Fibroblast of the aortic adventitia (primary cell): ENCODE data around the gene MT4. TPM values are rescaled to one million over a fixed set of nuclear protein-coding genes. Genes with fewer than 3 reads are reported as not detected.

Experiments
- DNase-seq: peaks from one replicate; pipeline ENCODE4 v3.0.0-alpha.2; 2010; ENCODE audit warnings: low read depth
- H3K4me3 ChIP-seq: 2 replicates; pipeline ENCODE4 v1.5.1; 2011; ENCODE audit warnings: low read depth, mild to moderate bottlenecking, control low read depth, low read length, moderate library complexity
- CTCF ChIP-seq: IDR thresholded peaks from 2 replicates; pipeline ENCODE4 v1.5.1; 2011; ENCODE audit warnings: mild to moderate bottlenecking, low read length, control low read depth, inconsistent platforms; ENCODE audit not compliant: insufficient read depth
- total RNA-seq: library from RNA; depleted of rRNA; stranded (reverse); fragments of >200 nt; gene quantifications from 2 replicates; pipeline ENCODE4 v1.2.3, GENCODE V29; 2012; ENCODE audit warnings: low replicate concordance

Gene MT4
- total RNA-seq, 1 donor, result not detected

- DNase-seq, result peak; percentile 44
- TF ChIP-seq CTCF, result no peak
- H3K4me3 ChIP-seq, result no peak overlapping the region
Observed at GRCh38 chr16:56558024-56558747, 6.7 kb upstream of the MT4 start.

- no peak for DNase-seq
- TF ChIP-seq CTCF, result no peak
- H3K4me3 ChIP-seq, result no peak overlapping the region
Observed at GRCh38 chr16:56559109-56559508, 5.8 kb upstream of the MT4 start.

GRCh38 chr16:56560447-56560846 lies 4.4 kb upstream of the MT4 start:
- DNase-seq, result no peak
- H3K4me3 ChIP-seq, result no peak overlapping the region
- no peak for TF ChIP-seq CTCF

- DNase-seq, result no peak
- no peak overlapping the region for H3K4me3 ChIP-seq
- TF ChIP-seq CTCF, result no peak
Observed at GRCh38 chr16:56561126-56561525, 3.7 kb upstream of the MT4 start.

- no peak for TF ChIP-seq CTCF
- no peak overlapping the region for H3K4me3 ChIP-seq
- DNase-seq, result no peak
Observed at GRCh38 chr16:56569971-56570370, 5.1 kb downstream of the MT4 start.

GRCh38 chr16:56571525-56571924 lies 6.7 kb downstream of the MT4 start:
- no peak for TF ChIP-seq CTCF
- H3K4me3 ChIP-seq, result no peak overlapping the region
- no peak for DNase-seq

- no peak for TF ChIP-seq CTCF
- H3K4me3 ChIP-seq, result no peak overlapping the region
- DNase-seq, result no peak
Observed at GRCh38 chr16:56574625-56575024, 9.8 kb downstream of the MT4 start.
